Esophagus muscularis mucosa (tissue), 4 donors: ENCODE measurements around the gene PCDHGB6. TPM values are rescaled to one million over a fixed set of nuclear protein-coding genes. Genes with fewer than 3 reads are reported as not detected.

Experiments used
- DNase-seq: peaks from one replicate; pipeline ENCODE4 v3.0.0-alpha.2; 2017; ENCODE audit errors: extremely low spot score
- H3K27ac ChIP-seq, 4 donors: fragments of 200-600 bp; sonication (generic); replicated peaks in 1 of 4; 1 replicate in 3 of 4; 2 replicates in 1 of 4; pipeline ENCODE4 v1.5.1; 2016 to 2019; ENCODE audit warnings: mild to moderate bottlenecking in 1 of 4
- H3K27me3 ChIP-seq, 4 donors: fragments of 200-600 bp; sonication (generic); one replicate each; pipeline versions ENCODE4 v1.5.1 to v1.6.0; 2016 to 2019
- H3K36me3 ChIP-seq, 4 donors: fragments of 200-600 bp; sonication (generic); one replicate each; pipeline ENCODE4 v1.5.1; 2016 to 2019
- H3K4me1 ChIP-seq, 4 donors: fragments of 200-600 bp; sonication (generic); one replicate each; pipeline ENCODE4 v1.5.1; 2016 to 2019
- H3K4me3 ChIP-seq, 4 donors: fragments of 200-600 bp; sonication (generic); 1 replicate in 2 of 4; 2 replicates in 2 of 4; pipeline ENCODE4 v1.5.1; 2016 to 2019; ENCODE audit warnings: mild to moderate bottlenecking in 4 of 4, moderate library complexity in 1 of 4
- H3K9me3 ChIP-seq, 4 donors: fragments of 200-600 bp; sonication (generic); 1 replicate in 3 of 4; 2 replicates in 1 of 4; pipeline ENCODE4 v1.5.1; 2016 to 2019
- EP300 ChIP-seq: sonication (generic); formaldehyde crosslinking; IDR thresholded peaks from one replicate; pipeline ENCODE4 v1.6.1; 2017; ENCODE audit warnings: antibody characterized with exemption
- POLR2A ChIP-seq: fragments of 450-650 bp; IDR thresholded peaks from one replicate; pipeline ENCODE4 v1.6.1; 2017; ENCODE audit warnings: antibody characterized with exemption, moderate library complexity, mild to moderate bottlenecking, low read depth
- POLR2AphosphoS5 ChIP-seq, 2 donors: sonication (generic); formaldehyde crosslinking; IDR thresholded peaks; one replicate each; pipeline ENCODE4 v1.6.1; 2017; ENCODE audit warnings: antibody characterized with exemption in 2 of 2
- WGBS: methylation state at CpG from one replicate; pipeline ENCODE4 v1.1.5; 2018; 5-methylcytosine and 5-hydroxymethylcytosine counted together
- intact Hi-C: fragments of 100-400 bp; cut with DNase I; formaldehyde crosslinking; loops from one replicate; pipeline ENCODE4 v1.15.1; 2023
- total RNA-seq, 4 donors: library from RNA; depleted of rRNA; stranded (reverse); fragments of >200 nt; gene quantifications; one replicate each; pipeline versions ENCODE4 v1.1.0 to v1.2.1, GENCODE V29; 2016
- TF ChIP-seq, protein P1 (sequence below), 3 experiments: fragments of 200-600 bp in 2 of 3; fragments of 450-650 bp in 1 of 3; sonication (generic) in 2 of 3; IDR thresholded peaks; one replicate each; pipeline ENCODE4 v1.5.1; 2017 to 2019; ENCODE audit warnings: antibody characterized with exemption in 3 of 3, mild to moderate bottlenecking in 2 of 3, moderate library complexity in 1 of 3

PCDHGB6 gene
- total RNA-seq, 4 donors from 2014 or later: 6.2 to 8.4 (median 7.4) TPM

DNA sequence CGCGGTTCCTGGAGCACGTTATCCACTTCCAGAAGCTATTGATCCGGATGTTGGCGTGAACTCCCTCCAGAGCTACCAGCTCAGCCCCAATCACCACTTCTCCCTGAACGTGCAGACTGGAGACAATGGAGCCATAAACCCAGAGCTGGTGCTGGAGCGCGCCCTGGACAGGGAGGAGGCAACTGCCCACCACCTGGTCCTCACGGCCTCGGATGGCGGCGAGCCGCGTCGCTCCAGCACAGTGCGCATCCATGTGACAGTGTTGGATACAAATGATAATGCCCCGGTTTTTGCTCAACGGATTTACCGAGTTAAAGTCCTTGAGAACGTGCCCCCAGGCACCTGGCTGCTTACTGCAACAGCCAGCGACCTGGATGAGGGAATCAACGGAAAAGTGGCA is 4.4 kb upstream of the PCDHGB6 start:
- H3K27ac ChIP-seq: no peak overlapping the region
- H3K27me3 ChIP-seq: peaks cover 0 to 9% (median 0%) of the 10 kb centered on the region in 4 donors
- intact Hi-C loops: no loop called here
- peaks cover 21 to 99% (median 95%) of the 10 kb centered on the region in 4 donors for H3K9me3 ChIP-seq
- 24% methylated on average over 18 of the region's 22 CpGs for WGBS
- H3K4me3 ChIP-seq: peak overlapping the region in 3 of 4 donors; percentile 36 to 46 (median 39)
- TF ChIP-seq, protein P1, sequence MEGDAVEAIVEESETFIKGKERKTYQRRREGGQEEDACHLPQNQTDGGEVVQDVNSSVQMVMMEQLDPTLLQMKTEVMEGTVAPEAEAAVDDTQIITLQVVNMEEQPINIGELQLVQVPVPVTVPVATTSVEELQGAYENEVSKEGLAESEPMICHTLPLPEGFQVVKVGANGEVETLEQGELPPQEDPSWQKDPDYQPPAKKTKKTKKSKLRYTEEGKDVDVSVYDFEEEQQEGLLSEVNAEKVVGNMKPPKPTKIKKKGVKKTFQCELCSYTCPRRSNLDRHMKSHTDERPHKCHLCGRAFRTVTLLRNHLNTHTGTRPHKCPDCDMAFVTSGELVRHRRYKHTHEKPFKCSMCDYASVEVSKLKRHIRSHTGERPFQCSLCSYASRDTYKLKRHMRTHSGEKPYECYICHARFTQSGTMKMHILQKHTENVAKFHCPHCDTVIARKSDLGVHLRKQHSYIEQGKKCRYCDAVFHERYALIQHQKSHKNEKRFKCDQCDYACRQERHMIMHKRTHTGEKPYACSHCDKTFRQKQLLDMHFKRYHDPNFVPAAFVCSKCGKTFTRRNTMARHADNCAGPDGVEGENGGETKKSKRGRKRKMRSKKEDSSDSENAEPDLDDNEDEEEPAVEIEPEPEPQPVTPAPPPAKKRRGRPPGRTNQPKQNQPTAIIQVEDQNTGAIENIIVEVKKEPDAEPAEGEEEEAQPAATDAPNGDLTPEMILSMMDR (IDR thresholded peaks at IDR 0.05): no peak
- TF ChIP-seq POLR2A: no peak
- TF ChIP-seq POLR2AphosphoS5 (IDR thresholded peaks at IDR 0.05): no peak
- no peak for TF ChIP-seq EP300
- peaks cover 0 to 6% (median 0%) of the 10 kb centered on the region in 4 donors for H3K36me3 ChIP-seq
- DNase-seq: no peak
- H3K4me1 ChIP-seq: no peaks in the 10 kb centered on the region

DNA sequence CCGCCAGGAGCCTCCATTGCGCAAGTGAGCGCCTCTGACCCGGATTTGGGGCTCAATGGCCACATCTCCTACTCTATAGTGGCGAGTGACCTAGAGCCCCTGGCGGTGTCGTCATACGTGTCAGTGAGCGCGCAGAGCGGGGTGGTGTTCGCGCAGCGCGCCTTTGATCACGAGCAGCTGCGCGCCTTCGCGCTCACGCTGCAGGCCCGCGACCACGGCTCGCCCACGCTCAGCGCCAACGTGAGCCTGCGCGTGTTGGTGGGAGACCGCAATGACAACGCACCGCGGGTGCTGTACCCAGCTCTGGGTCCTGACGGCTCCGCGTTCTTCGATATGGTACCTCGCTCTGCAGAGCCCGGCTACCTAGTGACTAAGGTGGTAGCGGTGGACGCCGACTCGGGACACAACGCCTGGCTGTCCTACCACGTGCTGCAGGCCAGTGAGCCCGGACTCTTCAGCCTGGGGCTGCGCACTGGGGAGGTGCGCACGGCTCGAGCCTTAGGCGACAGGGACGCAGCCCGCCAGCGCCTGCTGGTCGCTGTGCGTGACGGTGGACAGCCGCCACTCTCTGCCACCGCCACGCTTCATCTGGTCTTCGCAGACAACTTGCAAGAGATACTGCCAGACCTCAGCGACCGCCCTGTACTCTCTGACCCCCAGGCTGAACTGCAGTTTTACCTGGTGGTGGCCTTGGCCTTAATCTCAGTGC is 1.9 kb downstream of the PCDHGB6 start:
- peak overlapping the region in 1 of 4 donors; percentile 10 for H3K4me3 ChIP-seq
- WGBS: 6% methylated on average over 2 of the region's 64 CpGs
- DNase-seq: no peak

DNA sequence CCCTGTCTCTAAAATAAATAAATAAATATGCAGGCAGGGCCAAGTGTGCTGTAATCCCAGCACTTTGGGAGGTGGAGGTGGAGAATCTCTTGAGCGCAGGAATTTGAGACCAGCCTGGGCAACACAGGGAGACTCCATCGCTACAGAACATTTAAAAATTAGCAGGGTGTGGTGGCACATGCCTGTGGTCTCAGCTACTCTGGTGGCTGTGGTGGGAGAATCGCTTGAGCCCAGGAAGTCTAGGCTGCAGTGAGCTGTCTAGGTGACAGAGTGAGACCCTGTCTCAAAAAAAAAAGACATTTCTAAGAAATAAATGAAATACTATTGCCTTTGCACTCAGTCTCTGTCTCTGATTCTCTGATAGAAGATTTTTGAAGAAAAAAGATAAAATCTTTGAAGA is 3.8 kb downstream of the PCDHGB6 start:
- TF ChIP-seq EP300 (no peak), POLR2A (no peak), POLR2AphosphoS5 (IDR thresholded peaks at IDR 0.05) (no peak)
- TF ChIP-seq, protein P1 (IDR thresholded peaks at IDR 0.05): no peak
- H3K27me3 ChIP-seq: no peaks in the 10 kb centered on the region
- 57% methylated on average over 3 of the region's 3 CpGs for WGBS
- H3K36me3 ChIP-seq: peaks cover 0 to 6% (median 2%) of the 10 kb centered on the region in 4 donors
- H3K27ac ChIP-seq: no peak overlapping the region
- intact Hi-C loops: loop anchor here (10.0 kb wide), 1 partner anchor 113 kb away; no protein-coding TSS in a partner anchor
- peaks cover 0 to 7% (median 0%) of the 10 kb centered on the region in 4 donors for H3K4me1 ChIP-seq
- no peak overlapping the region for H3K4me3 ChIP-seq
- DNase-seq: no peak
- peaks cover 11 to 96% (median 94%) of the 10 kb centered on the region in 4 donors for H3K9me3 ChIP-seq

More for the DNA sequence above, 1.9 kb downstream of the PCDHGB6 start:
- no peaks in the 10 kb centered on the region for H3K27me3 ChIP-seq
- no peak overlapping the region for H3K27ac ChIP-seq
- peaks cover 11 to 98% (median 96%) of the 10 kb centered on the region in 4 donors for H3K9me3 ChIP-seq
- TF ChIP-seq POLR2AphosphoS5 (IDR thresholded peaks at IDR 0.05) (no peak), POLR2A (no peak), EP300 (no peak)
- TF ChIP-seq, protein P1 (IDR thresholded peaks at IDR 0.05): no peak
- H3K36me3 ChIP-seq: peaks cover 0 to 6% (median 2%) of the 10 kb centered on the region in 4 donors
- H3K4me1 ChIP-seq: peaks cover 0 to under 1% (median 0%) of the 10 kb centered on the region in 4 donors
- intact Hi-C loops: loop anchor here (10.0 kb wide), 1 partner anchor 115 kb away; no protein-coding TSS in a partner anchor

DNA sequence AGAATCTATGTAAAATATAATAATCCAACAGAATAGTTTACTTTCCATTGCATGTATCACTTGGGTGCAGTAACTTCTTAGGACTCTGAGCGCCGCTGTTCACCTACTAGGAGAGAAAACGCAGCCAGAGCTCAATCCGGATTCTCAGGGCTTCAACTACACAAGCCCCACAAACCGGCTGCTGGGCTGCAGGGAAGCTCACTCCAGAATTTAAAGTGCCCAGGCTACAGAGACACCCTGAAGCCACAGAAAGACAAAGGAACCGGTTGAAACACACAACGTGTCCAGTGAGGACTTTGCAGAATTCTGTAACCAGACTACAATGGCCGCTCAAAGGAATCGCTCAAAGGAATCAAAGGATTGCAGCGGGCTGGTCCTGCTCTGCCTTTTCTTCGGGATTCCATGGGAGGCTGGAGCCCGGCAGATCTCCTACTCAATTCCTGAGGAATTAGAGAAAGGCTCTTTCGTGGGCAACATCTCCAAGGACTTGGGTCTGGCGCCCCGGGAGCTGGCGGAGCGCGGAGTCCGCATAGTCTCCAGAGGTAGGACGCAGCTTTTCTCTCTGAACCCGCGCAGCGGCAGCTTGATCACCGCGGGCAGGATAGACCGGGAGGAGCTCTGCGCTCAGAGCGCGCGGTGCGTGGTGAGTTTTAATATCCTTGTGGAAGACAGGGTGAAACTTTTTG is 5.2 kb downstream of the PCDHGB6 start, which contains the start of gene PCDHGA10:
Gene PCDHGA10 (plus strand): TSS at position 134 of the 686 bp plus-strand sequence. CDS start 189 bp downstream, at position 323.
- intact Hi-C loops: loop anchor here (10.0 kb wide), 1 partner anchor 112 kb away; no protein-coding TSS in a partner anchor
- no peak for DNase-seq
- 29% methylated on average over 31 of the region's 31 CpGs for WGBS
- Histone ChIP-seq H3K9me3 (peaks cover 11 to 98% (median 92%) of the 10 kb centered on the region in 4 donors), H3K27me3 (no peaks in the 10 kb centered on the region), H3K36me3 (peaks cover 0 to 6% (median 2%) of the 10 kb centered on the region in 4 donors), H3K27ac (no peak within 1 kb of the TSS), H3K4me3 (peak within 1 kb of the TSS; percentile 24 to 41 (median 32)), H3K4me1 (peaks cover 0 to 7% (median 0%) of the 10 kb centered on the region in 4 donors)
- no peak for TF ChIP-seq EP300
- no peak for TF ChIP-seq POLR2AphosphoS5 (IDR thresholded peaks at IDR 0.05)
- TF ChIP-seq, protein P1 (IDR thresholded peaks at IDR 0.05): peak; percentile 16 to 35 (median 27)
- TF ChIP-seq POLR2A: no peak
